GM12873 (cell line): ENCODE measurements around the gene IZUMO4.

ENCODE experiments used
- CTCF ChIP-seq: IDR thresholded peaks from 2 replicates; pipeline ENCODE4 v1.5.1; 2012; ENCODE audit warnings: low read depth, mild to moderate bottlenecking, moderate library complexity, low read length, control low read depth; ENCODE audit not compliant: insufficient read depth; ENCODE audit errors: missing control alignments

Gene IZUMO4

GRCh38 chr19:2056837-2057192, 39.9 kb upstream of the IZUMO4 start:
- TF ChIP-seq CTCF, result no peak

- no peak for TF ChIP-seq CTCF
These were observed 38.9 kb upstream of the IZUMO4 start for GRCh38 chr19:2057484-2058469.

- TF ChIP-seq CTCF, result no peak
These were observed 37.9 kb upstream of the IZUMO4 start for GRCh38 chr19:2058570-2059421.

GRCh38 chr19:2059422-2060201, 37.1 kb upstream of the IZUMO4 start:
- TF ChIP-seq CTCF, result no peak

- TF ChIP-seq CTCF, result no peak
These were observed 35.7 kb upstream of the IZUMO4 start for GRCh38 chr19:2060884-2061494.

- TF ChIP-seq CTCF, result no peak
These were observed 35.0 kb upstream of the IZUMO4 start for GRCh38 chr19:2061495-2062388.
